COR-L47 (cell line): Measurements from ENCODE around the gene SPATA1.
"Not testable (repeated sequence)": the region's sequence is repeated elsewhere in the genome, so short reads cannot be mapped to it uniquely, and the experiment has no call there.

ENCODE experiments used
- DNase-seq: peaks from one replicate; lab custom pipeline; 2025; lab: John Stamatoyannopoulos, UW

Gene SPATA1

DNA sequence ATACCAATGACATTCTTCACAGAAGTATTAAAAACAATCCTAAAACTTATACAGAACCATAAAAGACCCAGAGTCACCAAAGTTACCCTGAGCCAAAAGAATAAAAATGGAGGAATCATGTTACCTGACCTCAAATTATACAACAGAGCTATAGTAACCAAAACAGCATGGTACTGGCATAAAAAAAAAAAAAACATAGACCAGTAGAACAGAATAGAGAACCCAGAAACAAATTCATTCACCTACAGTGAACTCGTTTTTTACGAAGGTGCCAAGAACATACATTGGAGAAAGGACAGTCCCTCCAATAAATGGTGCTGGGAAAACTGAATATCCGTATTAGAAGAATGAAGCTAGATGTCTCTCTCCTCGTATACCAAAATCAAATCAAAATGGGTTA, 2.8 kb downstream of the SPATA1 start:
- DNase-seq, result no peak

DNA sequence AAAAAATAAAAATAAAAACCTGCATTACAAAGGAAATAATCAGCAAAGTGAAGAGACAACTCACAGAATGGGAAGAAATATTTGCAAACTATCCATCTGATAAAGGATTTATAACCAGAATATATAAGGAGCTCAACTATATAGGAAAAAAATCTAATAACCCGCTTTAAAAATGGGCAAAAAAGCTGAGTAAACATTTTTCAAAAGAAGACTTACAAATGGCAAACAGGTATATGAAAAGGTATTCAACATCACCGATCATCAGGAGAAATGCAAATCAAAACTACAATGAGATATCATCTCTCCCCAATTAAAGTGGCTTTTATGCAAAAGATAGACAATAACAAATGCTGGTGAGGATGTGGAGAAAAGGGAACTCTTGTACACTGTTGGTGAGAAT, 4.0 kb downstream of the SPATA1 start:
- DNase-seq, result no peak

DNA sequence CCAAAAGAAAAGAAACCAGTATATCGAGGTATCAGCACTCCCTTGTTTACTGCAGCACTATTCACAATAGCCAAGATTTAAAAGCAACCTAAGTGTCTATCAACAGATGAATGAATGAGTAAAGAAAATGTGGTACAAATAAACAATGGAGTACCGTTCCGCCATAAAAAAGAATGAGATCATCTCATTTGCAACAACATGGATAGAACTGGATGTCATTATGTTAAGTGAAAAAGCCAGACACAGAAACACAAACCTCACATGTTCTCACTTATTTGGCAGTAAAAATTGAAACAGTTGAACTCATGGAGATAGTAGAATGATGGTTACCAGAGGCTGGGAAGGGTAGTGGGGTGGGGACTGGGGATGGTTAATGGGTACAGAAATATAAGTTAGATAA, 4.5 kb downstream of the SPATA1 start:
- no peak for DNase-seq

DNA sequence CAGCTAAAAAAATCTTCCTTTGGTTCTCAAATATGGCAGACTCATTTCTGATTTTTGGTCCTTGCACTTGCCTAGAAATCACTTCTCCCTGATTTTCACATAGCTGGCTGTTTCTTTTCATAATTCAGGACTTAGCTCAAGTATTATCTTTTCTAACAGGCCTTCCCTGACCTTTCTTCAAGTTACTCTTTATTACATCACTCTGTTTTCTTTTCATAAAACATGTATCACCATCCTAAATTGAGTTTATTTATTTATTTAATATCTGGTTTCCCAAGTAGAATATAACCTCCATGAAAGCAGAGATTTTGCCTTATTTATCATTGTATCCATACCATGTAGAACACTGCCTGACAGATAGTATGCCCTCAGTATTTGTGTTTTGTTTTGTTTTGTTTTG, 18.4 kb downstream of the SPATA1 start:
- DNase-seq, result no peak

DNA sequence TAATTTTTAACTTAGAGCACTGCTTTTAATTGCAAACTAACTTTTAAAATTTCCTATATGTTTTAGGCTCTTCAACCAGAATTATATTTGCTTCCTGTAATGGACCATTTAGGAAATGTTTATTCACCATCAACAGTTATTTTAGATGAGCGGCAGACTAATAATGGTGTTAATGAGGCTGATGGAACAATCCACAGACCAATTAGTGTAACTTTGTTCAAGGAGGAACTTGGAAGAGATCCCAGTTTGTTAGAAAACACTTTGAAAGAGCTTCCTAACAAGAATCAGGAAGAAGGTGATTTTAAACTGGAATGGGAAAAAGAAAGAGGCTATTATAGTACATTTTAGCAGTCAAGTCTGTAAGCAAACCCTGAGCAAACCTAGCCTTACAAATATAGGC, 19.6 kb downstream of the SPATA1 start:
- DNase-seq, result peak; percentile 63

DNA sequence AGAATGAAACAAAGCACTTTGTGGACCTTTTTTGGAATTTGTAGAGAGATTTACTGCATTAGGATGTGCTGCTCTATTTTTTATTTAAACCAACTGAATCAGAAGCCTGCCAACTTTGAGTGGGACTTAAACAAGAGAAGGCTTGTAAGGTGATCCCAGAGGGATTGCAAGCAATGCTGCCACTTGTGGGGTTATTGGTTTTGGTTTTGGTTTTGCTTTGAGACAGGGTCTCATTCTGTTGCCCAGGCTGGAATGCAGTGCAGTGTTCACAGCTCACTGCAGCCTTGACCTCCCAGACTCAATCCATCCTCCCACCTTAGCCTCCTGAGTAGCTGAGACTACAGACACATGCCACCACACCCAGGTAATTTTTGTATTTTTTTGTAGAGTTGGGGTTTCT, 32.4 kb downstream of the SPATA1 start:
- DNase-seq, result no peak

DNA sequence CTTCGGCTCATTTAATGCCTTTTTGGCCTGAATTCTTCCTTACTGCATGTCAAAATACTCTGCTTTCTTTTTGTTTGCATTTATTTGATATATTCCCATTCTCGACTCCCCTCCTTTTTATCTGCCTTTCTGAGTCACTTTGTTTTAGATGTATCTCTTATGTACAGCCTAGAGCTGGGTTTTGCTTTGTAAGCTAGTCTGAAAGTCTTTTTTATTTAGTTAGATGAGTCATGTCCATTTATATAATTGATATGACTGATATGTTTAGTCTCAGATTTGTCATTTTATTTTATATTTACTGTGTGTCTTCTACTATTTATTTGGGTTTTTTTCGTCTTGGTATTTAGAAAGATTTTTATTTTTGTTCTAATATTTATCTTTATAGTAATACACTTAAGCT, 33.8 kb downstream of the SPATA1 start:
- no peak for DNase-seq

DNA sequence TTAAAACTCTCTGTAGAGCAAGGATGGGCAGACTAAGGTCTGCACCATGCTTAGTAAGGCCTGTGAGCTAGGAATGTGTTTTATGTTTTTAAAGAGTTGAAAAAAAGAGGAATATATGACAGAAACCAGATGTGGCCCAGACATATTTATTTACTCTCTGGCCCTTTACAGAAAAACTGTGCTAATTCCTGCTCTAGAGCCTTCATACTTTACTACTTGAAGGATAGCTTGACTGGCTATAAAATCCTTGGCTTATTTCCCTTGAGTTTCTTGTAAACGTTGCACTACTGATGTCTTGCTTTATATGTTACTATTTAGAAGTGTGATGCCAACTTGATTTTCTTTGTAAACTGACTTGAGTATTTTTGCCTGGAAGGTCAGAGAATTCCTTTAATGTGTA, 34.6 kb downstream of the SPATA1 start:
- no peak for DNase-seq

DNA sequence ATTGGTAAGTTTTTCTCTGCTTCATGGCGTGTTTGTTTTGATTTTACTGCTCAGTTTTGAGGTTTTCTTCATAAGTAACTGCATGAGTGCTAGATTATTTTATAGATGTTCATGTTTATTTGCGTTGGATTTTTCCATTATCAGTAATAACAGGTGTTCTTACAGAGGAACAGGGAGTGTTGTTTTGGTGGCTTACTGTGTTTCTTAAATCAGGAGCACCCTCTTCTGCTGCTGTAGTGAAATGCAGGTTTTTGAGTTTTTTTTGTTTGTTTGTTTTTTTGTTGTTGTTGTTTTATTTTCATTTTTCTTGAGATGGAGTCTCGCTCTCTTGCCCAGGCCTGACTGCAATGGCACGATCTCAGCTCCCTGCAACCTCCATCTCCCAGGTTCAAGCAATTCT, 35.5 kb downstream of the SPATA1 start:
- peak; percentile 5 for DNase-seq

DNA sequence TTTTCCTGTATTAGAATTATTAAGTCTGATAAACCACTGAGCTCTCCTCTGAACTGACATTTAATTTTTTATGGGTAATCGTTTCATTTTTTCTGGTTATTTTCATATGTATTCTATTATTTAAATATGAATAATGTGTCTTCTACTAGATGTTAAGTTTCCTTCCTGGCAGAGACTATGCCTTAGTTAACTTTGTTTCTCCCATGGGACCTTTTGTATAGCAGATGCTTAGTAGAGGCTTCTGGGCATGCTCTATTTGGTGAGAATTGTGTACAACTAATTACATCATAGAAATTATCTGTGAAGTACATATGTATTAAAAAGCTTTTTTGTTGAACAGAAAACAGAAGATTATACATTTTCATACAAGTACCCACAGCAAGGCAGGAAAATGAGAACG, 44.6 kb downstream of the SPATA1 start:
- no peak for DNase-seq

DNA sequence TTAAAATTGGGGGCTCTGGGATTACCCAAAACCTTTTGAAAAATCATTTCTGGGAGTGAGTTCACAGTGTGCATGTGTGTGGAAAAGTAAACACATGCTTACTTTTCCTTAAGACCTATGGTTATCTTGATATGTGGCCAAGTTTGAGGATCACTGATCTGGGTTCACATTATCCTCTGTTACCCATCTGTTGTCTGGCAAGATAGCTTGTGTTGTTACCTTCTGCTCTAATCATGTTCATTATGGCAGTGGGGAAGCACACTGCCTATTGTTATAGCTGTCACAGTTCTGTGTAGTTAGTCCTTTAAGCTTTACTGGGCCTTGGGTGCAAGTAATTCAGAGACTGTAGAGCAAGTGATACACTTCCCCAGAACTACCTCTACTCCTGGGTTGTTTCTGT, 63.0 kb downstream of the SPATA1 start:
- no peak for DNase-seq

DNA sequence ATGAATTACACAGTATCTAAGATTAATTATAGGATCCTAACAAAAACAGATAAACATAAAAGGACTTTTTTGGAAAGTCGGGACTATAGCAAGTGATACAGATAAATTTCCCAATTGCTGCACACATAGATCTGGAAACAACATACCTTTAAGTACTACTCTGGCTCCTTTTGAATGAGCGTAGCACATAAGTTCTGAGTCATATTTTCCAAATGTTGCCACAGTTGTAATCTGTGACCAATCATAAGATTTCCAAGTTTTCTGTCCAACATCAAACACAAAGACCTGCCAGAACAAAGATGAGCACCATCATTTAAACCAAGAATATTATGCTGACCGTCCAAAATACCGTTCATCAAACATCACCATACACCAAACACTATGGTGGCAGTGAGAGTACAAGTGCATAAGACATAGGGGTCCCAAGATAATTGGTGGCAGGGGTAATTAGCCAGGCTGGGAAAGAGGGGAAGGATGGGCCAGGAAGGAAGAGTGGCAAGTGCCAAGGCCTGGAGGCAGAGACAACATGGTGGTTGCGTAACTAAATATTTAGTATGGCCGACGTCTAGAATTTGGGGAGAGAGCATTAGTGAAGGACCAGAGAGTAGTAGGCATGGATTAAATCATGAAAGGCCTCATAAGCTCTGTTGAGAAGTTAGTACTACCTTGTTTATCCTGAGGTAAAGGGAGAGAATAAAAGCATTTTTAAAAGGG, 64.4 kb downstream of the SPATA1 start:
- no peak for DNase-seq

DNA sequence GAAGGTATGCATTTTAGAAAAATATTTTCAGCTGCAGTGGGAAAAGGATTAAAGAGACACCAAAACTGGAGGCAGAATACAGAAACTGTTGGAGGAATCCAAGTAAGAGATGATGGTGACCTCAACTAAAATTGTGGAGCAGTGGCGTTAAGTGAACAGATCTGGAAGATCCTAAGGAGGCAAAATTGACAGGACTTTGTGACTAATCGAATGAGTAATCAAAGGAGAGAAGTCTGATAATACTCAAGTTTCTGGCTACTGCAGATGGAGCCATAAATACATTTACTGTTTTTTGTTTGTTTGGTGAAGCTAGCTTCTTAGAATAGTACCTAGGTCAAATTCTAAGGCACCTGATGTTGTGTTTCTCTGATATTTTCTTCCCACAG, 65.0 kb downstream of the SPATA1 start:
- no peak for DNase-seq

DNA sequence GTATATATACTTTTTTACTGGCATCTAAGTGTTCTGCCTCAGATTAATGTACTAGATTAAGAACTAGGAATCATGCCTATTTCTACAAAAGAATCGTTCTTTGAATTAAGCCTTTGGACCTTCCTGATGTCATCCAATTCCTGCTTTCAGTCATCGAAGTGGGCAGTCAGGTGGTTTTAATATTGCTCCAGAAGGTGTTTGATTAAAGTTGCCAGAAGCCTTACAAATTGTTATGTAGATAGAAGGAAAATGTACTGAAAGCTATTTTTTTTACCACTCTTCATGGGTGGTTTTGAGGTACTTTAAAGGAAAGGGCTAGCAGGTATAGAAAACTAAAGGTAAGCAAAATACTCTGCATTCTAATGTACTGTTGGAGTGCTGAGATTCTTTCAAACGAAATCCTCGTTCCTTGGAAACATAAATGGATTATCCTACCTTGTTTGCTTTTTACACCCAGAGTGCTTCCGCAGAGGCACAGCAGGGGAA, 67.3 kb downstream of the SPATA1 start:
- no peak for DNase-seq

DNA sequence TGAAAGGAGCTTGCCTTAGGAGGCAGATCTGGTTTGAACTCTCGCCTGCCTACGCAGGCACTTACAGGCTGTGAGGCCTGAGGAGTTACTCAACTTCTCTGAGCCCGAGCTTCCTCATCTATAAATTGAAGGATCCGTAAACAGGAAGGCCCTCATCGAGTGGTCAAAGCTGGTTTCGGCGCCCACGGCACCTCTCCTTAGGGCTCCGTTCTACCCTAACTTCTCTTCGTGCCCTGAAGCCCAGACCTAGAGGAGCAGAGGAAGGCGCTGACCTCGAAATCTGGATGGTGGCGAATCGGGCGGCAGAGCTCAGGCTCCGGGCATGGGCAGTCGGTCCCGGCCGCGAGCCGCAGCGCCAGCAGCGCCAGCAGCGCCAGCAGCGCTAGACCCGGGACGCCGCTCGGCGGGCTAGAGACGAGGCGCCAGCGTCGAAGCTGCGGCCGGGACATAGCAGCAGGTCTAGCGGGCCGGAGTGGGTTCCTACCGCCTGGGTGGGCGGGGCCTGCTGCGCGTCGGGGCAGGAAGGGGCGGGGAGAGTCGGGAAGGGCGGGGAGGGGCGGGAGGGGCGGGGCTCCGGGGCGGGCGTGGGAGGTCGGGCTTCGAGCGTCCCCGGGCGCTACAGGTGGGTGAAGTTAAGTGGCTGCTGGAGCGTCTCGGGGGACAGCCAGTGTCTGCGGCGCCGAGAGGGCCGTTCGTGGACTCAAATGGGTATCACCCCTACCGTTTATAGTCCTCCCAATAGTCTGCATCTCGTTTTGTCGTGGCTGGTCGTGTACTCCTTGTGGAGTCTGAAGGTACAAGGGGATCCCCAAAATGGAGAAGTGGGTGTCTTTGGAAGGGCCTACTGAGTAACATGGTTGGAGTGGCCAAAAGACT, 68.0 kb downstream of the SPATA1 start, which contains the start of gene CTBS:
Gene CTBS, minus strand, starts transcription at position 474 of the 876 bp plus-strand sequence. Its CDS starts 25 bp downstream, at position 449.
- peak; percentile 85 for DNase-seq

DNA sequence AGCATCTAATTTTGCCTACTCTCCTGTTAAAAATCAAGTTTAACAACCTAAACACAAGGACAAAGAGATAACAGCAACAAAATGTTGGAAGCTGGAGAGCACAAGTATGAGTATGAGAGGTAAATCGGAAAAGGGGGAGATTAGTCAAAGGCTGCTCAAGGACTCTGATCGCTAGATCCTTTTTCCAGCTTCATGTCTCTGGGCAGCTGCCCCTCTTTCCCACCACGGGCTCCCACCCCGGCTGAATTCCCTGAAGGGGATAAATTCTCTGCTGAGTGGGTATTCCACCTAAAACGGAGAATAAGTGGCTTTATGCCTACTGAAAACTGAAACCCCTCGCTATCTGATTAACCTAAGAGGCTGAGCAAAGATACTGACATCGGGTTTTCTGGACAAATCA, 68.8 kb downstream of the SPATA1 start:
- DNase-seq, result no peak

DNA sequence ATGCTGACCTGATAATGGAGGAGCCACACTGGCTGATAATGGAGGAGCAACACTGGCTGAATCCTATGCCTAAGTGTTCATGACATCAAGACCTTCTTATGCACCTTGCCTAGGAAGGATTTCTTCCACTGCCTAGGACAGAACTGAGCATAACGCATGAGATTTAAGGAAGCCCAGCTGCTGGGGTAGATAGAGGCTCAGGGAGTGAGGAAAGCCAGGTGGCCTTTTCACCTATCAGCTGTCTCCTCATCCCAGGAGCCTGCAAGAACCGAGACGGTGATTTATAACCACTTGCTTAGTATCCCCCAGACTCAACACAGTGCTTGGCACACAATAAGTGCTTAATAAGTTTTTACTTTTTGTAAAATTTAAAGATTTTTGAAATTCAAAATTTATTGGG, 75.5 kb downstream of the SPATA1 start:
- DNase-seq, result no peak

DNA sequence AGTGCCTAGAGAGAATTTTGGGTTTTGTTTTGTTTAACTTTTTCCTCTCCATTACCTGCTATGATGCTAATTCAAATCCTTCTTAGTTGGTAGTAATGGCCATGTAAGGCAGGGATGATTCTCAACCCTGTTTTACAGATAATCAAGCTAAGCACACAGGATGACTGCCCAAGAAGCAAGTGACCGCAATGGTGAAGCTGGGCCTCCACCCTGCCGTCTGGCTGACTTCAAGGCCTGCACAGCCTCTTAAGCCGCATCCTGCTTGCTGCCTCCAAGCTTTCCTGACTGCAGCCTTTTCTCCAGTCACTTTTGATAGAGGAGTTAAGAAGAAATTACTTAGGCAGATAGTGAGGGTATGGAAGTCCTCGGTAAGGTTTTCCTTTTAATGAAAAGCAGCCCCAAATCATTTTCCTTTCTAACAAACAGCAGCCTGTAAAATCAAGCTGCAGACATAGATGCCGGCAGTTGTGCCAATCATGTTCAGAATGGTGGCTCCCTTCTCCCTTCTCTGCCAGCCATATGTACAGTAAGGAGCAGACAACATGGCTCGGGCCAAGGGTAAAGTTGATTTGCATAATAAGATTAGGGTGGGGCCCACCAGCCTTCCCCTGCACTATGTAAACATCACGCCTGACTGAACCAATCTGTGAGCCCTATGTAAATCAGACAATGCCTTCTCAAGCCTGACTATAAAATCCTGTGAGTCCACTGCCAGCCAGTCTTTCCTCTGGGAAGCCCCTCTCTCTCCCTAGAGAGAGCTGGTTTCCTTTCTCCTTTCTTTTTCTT, 76.8 kb downstream of the SPATA1 start:
- peak; percentile 45 for DNase-seq

DNA sequence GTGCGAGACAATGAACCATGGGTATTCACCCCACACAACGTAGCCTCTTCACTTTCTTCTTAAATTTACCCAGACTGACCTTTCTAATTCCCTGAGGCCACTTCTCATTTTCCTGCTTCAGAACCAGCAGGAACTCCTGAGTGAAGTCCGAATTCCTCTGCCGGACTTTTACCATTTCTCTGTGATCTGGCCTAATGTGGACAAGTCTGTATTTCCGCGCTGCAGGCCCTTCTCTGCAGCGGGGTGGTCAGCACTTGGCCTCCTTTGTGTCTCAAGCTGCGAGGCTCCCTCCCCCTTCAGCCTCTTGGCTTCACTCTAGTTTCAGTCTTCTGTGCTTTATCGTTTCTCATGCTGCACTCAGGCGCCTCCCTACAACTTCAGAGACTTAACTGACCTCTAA, 77.5 kb downstream of the SPATA1 start:
- DNase-seq, result no peak

DNA sequence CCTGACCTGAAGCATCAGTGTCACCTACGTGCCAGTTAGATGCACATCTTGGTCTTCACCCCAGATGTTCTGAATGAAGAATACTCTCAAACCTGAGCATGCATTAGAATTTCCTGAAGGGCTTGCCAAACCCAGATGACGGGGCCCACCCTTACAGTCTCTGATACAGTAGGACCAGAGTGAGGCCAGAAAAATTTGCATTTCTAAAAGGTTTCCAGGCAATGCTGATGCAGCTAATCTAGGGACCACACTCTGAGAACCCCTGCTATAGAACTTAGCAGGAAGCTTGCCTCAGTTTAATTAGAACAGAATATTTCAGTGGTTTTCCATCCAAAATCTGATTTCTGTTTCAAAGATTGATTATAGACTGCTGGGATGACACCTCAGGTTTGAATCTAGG, 77.9 kb downstream of the SPATA1 start:
- no peak for DNase-seq

DNA sequence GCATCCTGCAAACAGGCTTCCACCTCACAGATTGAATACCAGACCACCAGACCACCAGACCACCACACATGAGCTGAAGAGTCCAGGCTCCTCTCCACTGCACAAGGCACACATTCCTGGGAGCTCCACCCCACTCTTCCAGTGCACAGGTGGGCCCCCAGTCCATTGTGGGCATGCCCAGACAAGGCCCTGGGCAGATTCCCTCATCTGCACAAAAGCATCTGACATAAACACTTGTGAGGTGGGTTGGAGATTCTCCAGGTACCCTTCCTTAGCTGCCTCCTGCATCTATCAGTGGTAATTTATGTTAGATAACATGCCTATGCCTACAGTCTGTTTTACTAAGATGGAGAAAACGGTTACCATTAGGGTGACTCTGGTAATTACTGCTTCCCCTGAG, 79.6 kb downstream of the SPATA1 start:
- no peak for DNase-seq

DNA sequence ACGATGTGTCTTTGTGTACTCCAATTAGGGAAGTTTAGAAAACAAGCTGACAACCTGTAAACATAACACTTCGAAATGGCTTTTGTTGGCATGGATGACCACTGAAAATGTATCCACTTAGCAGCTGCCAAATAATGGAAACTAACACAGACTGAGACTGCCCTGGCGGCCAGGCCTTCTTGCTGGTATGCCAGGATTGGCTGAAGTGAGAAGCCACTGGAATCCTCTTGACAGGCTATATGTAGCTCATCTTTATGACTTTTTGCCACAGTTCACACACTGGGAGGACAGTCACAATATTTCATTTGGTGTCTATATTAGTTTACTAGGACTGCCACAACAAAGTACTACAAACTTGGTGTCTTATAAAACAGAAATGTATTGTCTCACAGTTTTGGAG, 80.9 kb downstream of the SPATA1 start:
- no peak for DNase-seq

DNA sequence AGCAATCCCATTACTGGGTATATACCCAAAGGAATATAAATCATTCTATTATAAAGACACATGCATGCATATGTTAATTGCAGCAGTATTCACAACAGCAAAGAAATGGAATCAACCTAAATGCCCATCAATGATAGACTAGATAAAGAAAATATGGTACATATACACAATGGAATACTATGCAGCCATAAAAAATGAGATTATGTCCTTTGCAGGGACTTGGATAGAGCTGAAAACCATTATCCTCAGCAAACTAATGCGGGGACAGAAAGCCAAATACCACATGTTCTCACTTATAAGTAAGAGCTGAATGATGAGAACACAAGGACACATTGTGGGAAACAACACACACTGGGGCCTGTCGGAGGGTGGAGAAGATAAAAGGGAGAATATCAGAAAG, 88.8 kb downstream of the SPATA1 start:
- not testable (repeated sequence) for DNase-seq
